K562 (cell line): ENCODE measurements around the gene CCNB1IP1. TPM values are rescaled to one million over a fixed set of nuclear protein-coding genes. Genes with fewer than 3 reads are reported as not detected.

Experiments
- CCNT2 ChIP-seq: IDR thresholded peaks from 2 replicates; pipeline ENCODE4 v1.6.1; 2011; ENCODE audit warnings: borderline replicate concordance, low read depth, mild to moderate bottlenecking, moderate library complexity, mixed read lengths, low read length; ENCODE audit not compliant: insufficient read length; ENCODE audit errors: extremely low read depth
- ELK3 ChIP-seq: fragments of 450-650 bp; formaldehyde crosslinking; IDR thresholded peaks from 2 replicates; pipeline ENCODE4 v1.4.0; 2020; ENCODE audit warnings: mild to moderate bottlenecking
- FOXK2 ChIP-seq, 2 experiments: fragments of 450-650 bp; IDR thresholded peaks in 1 of 2; conservative IDR thresholded peaks in 1 of 2; 2 replicates each; pipeline ENCODE4 v1.6.1; 2016; ENCODE audit warnings: low read depth in 2 of 2, mild to moderate bottlenecking in 1 of 2
- GTF2A2 ChIP-seq: IDR thresholded peaks from 2 replicates; pipeline ENCODE4 v1.6.1; 2016; ENCODE audit warnings: mild to moderate bottlenecking, missing genetic modification characterization, missing compliant biosample characterization
- MEF2A ChIP-seq: IDR thresholded peaks from 2 replicates; pipeline ENCODE4 v1.6.1; 2011; ENCODE audit warnings: low read depth, mild to moderate bottlenecking, low read length, moderate library complexity; ENCODE audit not compliant: control insufficient read depth
- MEIS2 ChIP-seq: fragments of 450-650 bp; IDR thresholded peaks from 2 replicates; pipeline ENCODE4 v1.6.1; 2014; ENCODE audit warnings: mild to moderate bottlenecking; ENCODE audit not compliant: partially characterized antibody
- MITF ChIP-seq: IDR thresholded peaks from 2 replicates; pipeline ENCODE4 v1.6.1; 2014; ENCODE audit warnings: antibody characterized with exemption
- NR2C1 ChIP-seq, 2 experiments: fragments of 450-650 bp; IDR thresholded peaks; 2 replicates each; pipeline ENCODE4 v1.6.1; 2017; ENCODE audit warnings: mild to moderate bottlenecking in 2 of 2, antibody characterized with exemption in 1 of 2, inconsistent platforms in 1 of 2, missing compliant biosample characterization in 1 of 2, missing genetic modification characterization in 1 of 2
- PHF20 ChIP-seq: fragments of 450-650 bp; IDR thresholded peaks from 2 replicates; pipeline ENCODE4 v1.6.1; 2018; ENCODE audit not compliant: partially characterized antibody
- RBBP5 ChIP-seq: fragments of 200-600 bp; sonication (generic); IDR thresholded peaks from 2 replicates; pipeline ENCODE4 v1.6.1; 2012; ENCODE audit warnings: borderline replicate concordance, mild to moderate bottlenecking, low read length, control low read depth, inconsistent platforms; ENCODE audit not compliant: insufficient read depth, poor library complexity, severe bottlenecking
- RBM25 ChIP-seq: fragments of 200-400 bp; formaldehyde crosslinking; IDR thresholded peaks from 2 replicates; pipeline ENCODE4 v1.6.1; 2018; ENCODE audit warnings: low read length, low read depth, moderate library complexity; ENCODE audit not compliant: severe bottlenecking
- SMAD1 ChIP-seq: fragments of 150-350 bp; IDR thresholded peaks from 2 replicates; pipeline ENCODE4 v1.6.1; 2014; ENCODE audit warnings: low read length, low read depth; ENCODE audit not compliant: partially characterized antibody
- SNRNP70 ChIP-seq: fragments of 200-400 bp; formaldehyde crosslinking; optimal IDR thresholded peaks from 2 replicates; pipeline ENCODE3; 2017; ENCODE audit warnings: low read depth, low read length
- TAF1 ChIP-seq: IDR thresholded peaks from 2 replicates; pipeline ENCODE4 v1.6.1; 2011; ENCODE audit warnings: mild to moderate bottlenecking, low read length, moderate library complexity; ENCODE audit not compliant: insufficient read depth, control insufficient read depth, severe bottlenecking; ENCODE audit errors: extremely low read depth
- ZFP91 ChIP-seq: sonication (generic); formaldehyde crosslinking; IDR thresholded peaks from 2 replicates; pipeline ENCODE4 v1.8.0; 2022; ENCODE audit warnings: mild to moderate bottlenecking, missing genetic modification reagents
- ZKSCAN8 ChIP-seq: fragments of 200-800 bp; sonication (Bioruptor generic); IDR thresholded peaks from 2 replicates; pipeline ENCODE4 v1.6.1; 2016; ENCODE audit warnings: missing genetic modification characterization, missing compliant biosample characterization
- ZNF639 ChIP-seq, 2 experiments: fragments of 200-800 bp in 1 of 2; sonication (Bioruptor generic) in 1 of 2; sonication (generic) in 1 of 2; formaldehyde crosslinking in 1 of 2; IDR thresholded peaks in 1 of 2; conservative IDR thresholded peaks in 1 of 2; 2 replicates each; pipeline versions ENCODE4 v1.5.0 to v1.6.1; 2016 to 2020; ENCODE audit warnings: missing compliant biosample characterization in 1 of 2, missing genetic modification characterization in 1 of 2, missing genetic modification reagents in 1 of 2
- polyA plus RNA-seq, 8 experiments: library from polyadenylated mRNA; depleted of rRNA in 4 of 8; stranded (reverse) in 5 of 8; unstranded in 3 of 8; fragments of >200 nt; fragmentation: Nextera tagmentation in 2 of 8; fragmentation: Illumina TruSeq in 1 of 8; extraction: Ambion mirVana in 2 of 8; extraction: Trizol in 1 of 8; gene quantifications; 2 replicates each; pipeline versions ENCODE4 v1.2.1 to v1.2.3, GENCODE V29; 2011 to 2014; ENCODE audit warnings: inconsistent platforms in 1 of 8, missing spikeins in 1 of 8
- total RNA-seq, 7 experiments: library from RNA; depleted of rRNA in 6 of 7; stranded (reverse); fragments of >200 nt in 6 of 7; fragmentation: Illumina TruSeq in 2 of 7; extraction: Trizol in 2 of 7; gene quantifications; 2 replicates each; pipeline versions ENCODE4 v1.2.1 to v1.2.3, GENCODE V29; 2011 to 2021; ENCODE audit warnings: low replicate concordance in 1 of 7

CCNB1IP1 gene
- total and polyA plus RNA-seq, 9 of the 15 experiments (the other 6 are each of a cell fraction or from before 2014, with no cell fraction given) = 51.8 to 152 (median 81.0) TPM

- peak; percentile 21 for TF ChIP-seq RBM25
- TF ChIP-seq ZNF639 (CRISPR knock-in tag; conservative IDR thresholded peaks at IDR 0.05 in 1 of 2, IDR thresholded peaks at IDR 0.05 in 1 of 2) = peak in 1 of 2 experiments; percentile 77; a peak in 2 of 4 replicates
- peak; percentile 74 for TF ChIP-seq MEIS2
- TF ChIP-seq SNRNP70 = no peak
- no peak for TF ChIP-seq ELK3
- TF ChIP-seq SMAD1 = peak; percentile 63
- 0 out of 2 replicates have a peak, but pooled peaks have one; percentile 23 for TF ChIP-seq NR2C1 (IDR thresholded peaks at IDR 0.05)
- no peak for TF ChIP-seq NR2C1 (tag; IDR thresholded peaks at IDR 0.05)
- peak; percentile 13 to 52; a peak in 2 of 4 replicates for TF ChIP-seq FOXK2 (conservative IDR thresholded peaks at IDR 0.05 in 1 of 2, IDR thresholded peaks at IDR 0.05 in 1 of 2; ENCODE audit: low read depth in 2 of 2)
- TF ChIP-seq MITF = 0 out of 2 replicates have a peak, but pooled peaks have one; percentile 35
- no peak for TF ChIP-seq MEF2A
- TF ChIP-seq CCNT2 = peak; percentile 41
- peak; percentile 38 for TF ChIP-seq TAF1
- no peak for TF ChIP-seq ZFP91 (CRISPR knock-in tag)
- no peak for TF ChIP-seq ZKSCAN8 (CRISPR knock-in tag)
- no peak for TF ChIP-seq GTF2A2
- TF ChIP-seq RBBP5 = peak; percentile 61
- peak; percentile 73 for TF ChIP-seq PHF20
Measured at GRCh38 chr14:20343092-20343861, 10.2 kb upstream of the CCNB1IP1 start, which contains the start of gene PARP2 (continued).
